GM12878 (cell line): ENCODE measurements around the gene NLRP9. TPM values are rescaled to one million over a fixed set of nuclear protein-coding genes. Genes with fewer than 3 reads are reported as not detected.

Experiments
- CBX5 ChIP-seq: sonication (generic); IDR thresholded peaks from 2 replicates; pipeline ENCODE4 v1.6.1; 2016; ENCODE audit warnings: low read depth, moderate library complexity, mild to moderate bottlenecking, inconsistent platforms
- E4F1 ChIP-seq: fragments of 450-650 bp; IDR thresholded peaks from 2 replicates; pipeline ENCODE4 v1.6.1; 2018; ENCODE audit warnings: borderline replicate concordance, mild to moderate bottlenecking; ENCODE audit not compliant: partially characterized antibody
- FOXK2 ChIP-seq: fragments of 450-650 bp; IDR thresholded peaks from 2 replicates; pipeline ENCODE4 v1.6.1; 2017; ENCODE audit warnings: mild to moderate bottlenecking, moderate library complexity
- HCFC1 ChIP-seq: fragments of 150-350 bp; IDR thresholded peaks from 2 replicates; pipeline ENCODE4 v1.6.1; 2014; ENCODE audit warnings: low read length
- JUND ChIP-seq: IDR thresholded peaks from 2 replicates; pipeline ENCODE4 v1.6.1; 2012; ENCODE audit warnings: low read depth, mild to moderate bottlenecking, low read length, improper control_type of control experiment, moderate library complexity
- MAX ChIP-seq: IDR thresholded peaks from 2 replicates; pipeline ENCODE4 v1.6.1; 2012; ENCODE audit warnings: low read depth, low read length, improper control_type of control experiment
- MEF2B ChIP-seq: fragments of 450-650 bp; IDR thresholded peaks from 2 replicates; pipeline ENCODE4 v1.6.1; 2018; ENCODE audit warnings: mild to moderate bottlenecking, moderate library complexity; ENCODE audit not compliant: partially characterized antibody, poor library complexity, severe bottlenecking
- NFIC ChIP-seq: IDR thresholded peaks from 2 replicates; pipeline ENCODE4 v1.6.1; 2012; ENCODE audit warnings: low read depth, mild to moderate bottlenecking, inconsistent platforms, low read length, moderate library complexity
- NFXL1 ChIP-seq: fragments of 450-650 bp; IDR thresholded peaks from 2 replicates; pipeline ENCODE4 v1.6.1; 2017; ENCODE audit warnings: antibody characterized with exemption, mild to moderate bottlenecking, borderline replicate concordance
- PAX5 ChIP-seq: IDR thresholded peaks from 2 replicates; pipeline ENCODE4 v1.6.1; 2011; ENCODE audit warnings: low read depth, low read length, borderline replicate concordance
- RUNX3 ChIP-seq: IDR thresholded peaks from 2 replicates; pipeline ENCODE4 v1.6.1; 2012; ENCODE audit warnings: low read length, inconsistent platforms
- SREBF2 ChIP-seq: IDR thresholded peaks from 2 replicates; pipeline ENCODE4 v1.6.1; 2012; ENCODE audit warnings: mild to moderate bottlenecking, low read length
- YY1 ChIP-seq: IDR thresholded peaks from 2 replicates; pipeline ENCODE4 v1.6.1; 2011; ENCODE audit warnings: low read depth, mild to moderate bottlenecking, low read length
- ZNF24 ChIP-seq: fragments of 450-650 bp; IDR thresholded peaks from 2 replicates; pipeline ENCODE4 v1.6.1; 2017; ENCODE audit warnings: antibody characterized with exemption, mild to moderate bottlenecking
- ZNF384 ChIP-seq: IDR thresholded peaks from 2 replicates; pipeline ENCODE4 v1.6.1; 2012; ENCODE audit warnings: low read depth, mild to moderate bottlenecking, low read length, improper control_type of control experiment, borderline replicate concordance
- polyA plus RNA-seq, 11 experiments: library from polyadenylated mRNA; depleted of rRNA in 4 of 11; unstranded in 6 of 11; stranded (reverse) in 5 of 11; fragments of >200 nt; fragmentation: Nextera tagmentation in 4 of 11; fragmentation: Illumina TruSeq in 1 of 11; extraction: Ambion mirVana in 4 of 11; extraction: Trizol in 1 of 11; gene quantifications; 1 replicate in 1 of 11; 2 replicates in 10 of 11; pipeline versions ENCODE4 v1.2.1 to v1.2.3, GENCODE V29; 2011 to 2016; ENCODE audit warnings: inconsistent platforms in 2 of 11, missing spikeins in 2 of 11, low read depth in 1 of 11
- total RNA-seq, 4 experiments: library from RNA; depleted of rRNA in 3 of 4; stranded (reverse); fragments of >200 nt in 3 of 4; fragmentation: Illumina TruSeq in 1 of 4; extraction: Trizol in 1 of 4; gene quantifications; 2 replicates each; pipeline versions ENCODE4 v1.2.1 to v1.2.3, GENCODE V29; 2013 to 2021
- TF ChIP-seq, protein P1 (sequence below), 3 experiments: IDR thresholded peaks in 2 of 3; conservative IDR thresholded peaks in 1 of 3; 2 replicates each; pipeline ENCODE4 v1.5.1; 2011; ENCODE audit warnings: low read depth in 3 of 3, low read length in 3 of 3, mild to moderate bottlenecking in 3 of 3, control low read depth in 2 of 3, moderate library complexity in 2 of 3, inconsistent platforms in 1 of 3, mixed read lengths in 1 of 3; ENCODE audit not compliant: control insufficient read depth in 2 of 3, insufficient read depth in 1 of 3; ENCODE audit errors: extremely low read depth in 1 of 3
- TF ChIP-seq, protein P2 (sequence below): fragments of 450-650 bp; IDR thresholded peaks from 2 replicates; pipeline ENCODE4 v1.6.1; 2014; ENCODE audit warnings: mild to moderate bottlenecking
- TF ChIP-seq, protein P3 (sequence below): fragments of 450-650 bp; IDR thresholded peaks from 2 replicates; pipeline ENCODE4 v1.6.1; 2018; ENCODE audit warnings: mild to moderate bottlenecking, low read depth, moderate library complexity; ENCODE audit not compliant: partially characterized antibody

Gene NLRP9
- total and polyA plus RNA-seq, 10 of the 15 experiments (the other 5 are each of a cell fraction or from before 2014, with no cell fraction given), result not detected

DNA sequence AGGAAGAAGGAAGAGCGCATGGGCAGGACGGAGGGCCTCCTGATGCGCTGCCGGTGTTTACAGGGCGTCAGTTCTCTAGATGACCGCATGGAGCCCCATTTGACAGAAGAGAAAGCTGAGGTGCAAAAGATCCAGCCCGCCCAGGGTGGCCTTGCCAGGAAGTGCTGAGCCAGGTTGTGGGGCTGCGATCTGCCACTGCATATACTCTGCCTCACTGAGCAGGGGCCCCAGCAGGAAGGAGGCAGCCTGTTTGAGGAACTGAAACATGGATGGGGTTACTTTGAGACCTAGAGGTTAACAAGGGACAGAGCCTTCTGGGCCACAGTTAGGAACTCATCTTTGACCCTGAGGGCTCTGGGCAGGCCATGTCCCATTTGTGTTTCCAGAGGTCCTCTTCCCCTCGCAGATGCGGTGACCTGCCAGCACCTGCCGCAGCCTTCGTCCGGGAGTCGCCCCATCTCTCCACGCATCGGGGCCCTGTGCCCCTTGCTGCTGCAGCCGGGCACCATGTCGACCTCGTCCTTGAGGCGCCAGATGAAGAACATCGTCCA is 60.0 kb downstream of the NLRP9 start (continued):
- TF ChIP-seq ZNF384 (no peak), PAX5 (peak; percentile 92), E4F1 (peak; percentile 38), MEF2B (peak; percentile 37), HCFC1 (no peak; the same call in 1 of the 2 replicates), ZNF24 (no peak), NFXL1 (no peak), NFIC (peak; percentile 54; the same call in 1 of the 2 replicates), SREBF2 (no peak), MAX (peak; percentile 15; the same call in 1 of the 2 replicates), JUND (no peak), YY1 (0 out of 2 replicates have a peak, but pooled peaks have one; percentile 34), FOXK2 (peak; percentile 73), RUNX3 (peak; percentile 88), CBX5 (peak; percentile 76; the same call in 1 of the 2 replicates)
- TF ChIP-seq, protein P1, sequence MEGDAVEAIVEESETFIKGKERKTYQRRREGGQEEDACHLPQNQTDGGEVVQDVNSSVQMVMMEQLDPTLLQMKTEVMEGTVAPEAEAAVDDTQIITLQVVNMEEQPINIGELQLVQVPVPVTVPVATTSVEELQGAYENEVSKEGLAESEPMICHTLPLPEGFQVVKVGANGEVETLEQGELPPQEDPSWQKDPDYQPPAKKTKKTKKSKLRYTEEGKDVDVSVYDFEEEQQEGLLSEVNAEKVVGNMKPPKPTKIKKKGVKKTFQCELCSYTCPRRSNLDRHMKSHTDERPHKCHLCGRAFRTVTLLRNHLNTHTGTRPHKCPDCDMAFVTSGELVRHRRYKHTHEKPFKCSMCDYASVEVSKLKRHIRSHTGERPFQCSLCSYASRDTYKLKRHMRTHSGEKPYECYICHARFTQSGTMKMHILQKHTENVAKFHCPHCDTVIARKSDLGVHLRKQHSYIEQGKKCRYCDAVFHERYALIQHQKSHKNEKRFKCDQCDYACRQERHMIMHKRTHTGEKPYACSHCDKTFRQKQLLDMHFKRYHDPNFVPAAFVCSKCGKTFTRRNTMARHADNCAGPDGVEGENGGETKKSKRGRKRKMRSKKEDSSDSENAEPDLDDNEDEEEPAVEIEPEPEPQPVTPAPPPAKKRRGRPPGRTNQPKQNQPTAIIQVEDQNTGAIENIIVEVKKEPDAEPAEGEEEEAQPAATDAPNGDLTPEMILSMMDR (IDR thresholded peaks at IDR 0.05 in 2 of 3, conservative IDR thresholded peaks at IDR 0.05 in 1 of 3; ENCODE audit: control insufficient read depth in 2 of 3, extremely low read depth in 1 of 3, insufficient read depth in 1 of 3, low read depth in 3 of 3, low read length in 3 of 3), result peak; percentile 8 to 50 (median 48); a peak in 3 of 6 replicates
- TF ChIP-seq, protein P2, sequence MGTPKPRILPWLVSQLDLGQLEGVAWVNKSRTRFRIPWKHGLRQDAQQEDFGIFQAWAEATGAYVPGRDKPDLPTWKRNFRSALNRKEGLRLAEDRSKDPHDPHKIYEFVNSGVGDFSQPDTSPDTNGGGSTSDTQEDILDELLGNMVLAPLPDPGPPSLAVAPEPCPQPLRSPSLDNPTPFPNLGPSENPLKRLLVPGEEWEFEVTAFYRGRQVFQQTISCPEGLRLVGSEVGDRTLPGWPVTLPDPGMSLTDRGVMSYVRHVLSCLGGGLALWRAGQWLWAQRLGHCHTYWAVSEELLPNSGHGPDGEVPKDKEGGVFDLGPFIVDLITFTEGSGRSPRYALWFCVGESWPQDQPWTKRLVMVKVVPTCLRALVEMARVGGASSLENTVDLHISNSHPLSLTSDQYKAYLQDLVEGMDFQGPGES, result no peak
- TF ChIP-seq, protein P3, sequence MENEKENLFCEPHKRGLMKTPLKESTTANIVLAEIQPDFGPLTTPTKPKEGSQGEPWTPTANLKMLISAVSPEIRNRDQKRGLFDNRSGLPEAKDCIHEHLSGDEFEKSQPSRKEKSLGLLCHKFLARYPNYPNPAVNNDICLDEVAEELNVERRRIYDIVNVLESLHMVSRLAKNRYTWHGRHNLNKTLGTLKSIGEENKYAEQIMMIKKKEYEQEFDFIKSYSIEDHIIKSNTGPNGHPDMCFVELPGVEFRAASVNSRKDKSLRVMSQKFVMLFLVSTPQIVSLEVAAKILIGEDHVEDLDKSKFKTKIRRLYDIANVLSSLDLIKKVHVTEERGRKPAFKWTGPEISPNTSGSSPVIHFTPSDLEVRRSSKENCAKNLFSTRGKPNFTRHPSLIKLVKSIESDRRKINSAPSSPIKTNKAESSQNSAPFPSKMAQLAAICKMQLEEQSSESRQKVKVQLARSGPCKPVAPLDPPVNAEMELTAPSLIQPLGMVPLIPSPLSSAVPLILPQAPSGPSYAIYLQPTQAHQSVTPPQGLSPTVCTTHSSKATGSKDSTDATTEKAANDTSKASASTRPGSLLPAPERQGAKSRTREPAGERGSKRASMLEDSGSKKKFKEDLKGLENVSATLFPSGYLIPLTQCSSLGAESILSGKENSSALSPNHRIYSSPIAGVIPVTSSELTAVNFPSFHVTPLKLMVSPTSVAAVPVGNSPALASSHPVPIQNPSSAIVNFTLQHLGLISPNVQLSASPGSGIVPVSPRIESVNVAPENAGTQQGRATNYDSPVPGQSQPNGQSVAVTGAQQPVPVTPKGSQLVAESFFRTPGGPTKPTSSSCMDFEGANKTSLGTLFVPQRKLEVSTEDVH, result no peak
